ENCODE results near the gene DERL2.

The DERL2 gene

GRCh38 chr17:5530265-5531084, 44.5 kb upstream of the DERL2 start:
- TF ChIP-seq TEAD4 (IDR thresholded peaks at IDR 0.05), result no peak
- TF ChIP-seq TCF12 (IDR thresholded peaks at IDR 0.05; ENCODE audit: low read depth), result no peak
- TF ChIP-seq YY1 (IDR thresholded peaks at IDR 0.05; ENCODE audit: low read depth), result no peak
- TF ChIP-seq ZBTB7A (IDR thresholded peaks at IDR 0.05; ENCODE audit: low read depth), result no peak
- no peak for TF ChIP-seq NFIC (IDR thresholded peaks at IDR 0.05)
- TF ChIP-seq CREB1 (IDR thresholded peaks at IDR 0.05; ENCODE audit: low read depth), result no peak
- TF ChIP-seq CEBPB (IDR thresholded peaks at IDR 0.05), result no peak
- TF ChIP-seq TAF1 (IDR thresholded peaks at IDR 0.05; ENCODE audit: low read depth), result no peak
- TF ChIP-seq REST (IDR thresholded peaks at IDR 0.05; ENCODE audit: low read depth), result no peak
- no peak for TF ChIP-seq RAD21 (IDR thresholded peaks at IDR 0.05; ENCODE audit: low read depth)
- no peak for TF ChIP-seq MAX (IDR thresholded peaks at IDR 0.05)
- TF ChIP-seq EP300 (IDR thresholded peaks at IDR 0.05; ENCODE audit: borderline replicate concordance), result no peak
- no peak for TF ChIP-seq EGR1 (IDR thresholded peaks at IDR 0.05)
- TF ChIP-seq USF1 (IDR thresholded peaks at IDR 0.05), result no peak
- TF ChIP-seq FOXM1 (IDR thresholded peaks at IDR 0.05; ENCODE audit: borderline replicate concordance, low read depth), result no peak

- TF ChIP-seq TAF1 (IDR thresholded peaks at IDR 0.05; ENCODE audit: low read depth) (no peak), REST (IDR thresholded peaks at IDR 0.05; ENCODE audit: low read depth) (no peak), TEAD4 (IDR thresholded peaks at IDR 0.05) (no peak), USF1 (IDR thresholded peaks at IDR 0.05) (no peak)
These were observed 41.7 kb upstream of the DERL2 start for GRCh38 chr17:5527601-5528250.

GRCh38 chr17:5526821-5527598, 41.0 kb upstream of the DERL2 start:
- no peak for TF ChIP-seq ZBTB7A (IDR thresholded peaks at IDR 0.05; ENCODE audit: low read depth)
- TF ChIP-seq NFIC (IDR thresholded peaks at IDR 0.05), result no peak
- TF ChIP-seq MAX (IDR thresholded peaks at IDR 0.05), result no peak
- TF ChIP-seq TCF12 (IDR thresholded peaks at IDR 0.05; ENCODE audit: low read depth), result no peak
- no peak for TF ChIP-seq RAD21 (IDR thresholded peaks at IDR 0.05; ENCODE audit: low read depth)
- no peak for TF ChIP-seq EP300 (IDR thresholded peaks at IDR 0.05; ENCODE audit: borderline replicate concordance)
- no peak for TF ChIP-seq CREB1 (IDR thresholded peaks at IDR 0.05; ENCODE audit: low read depth)
- TF ChIP-seq YY1 (IDR thresholded peaks at IDR 0.05; ENCODE audit: low read depth), result no peak
- TF ChIP-seq TEAD4 (IDR thresholded peaks at IDR 0.05), result no peak
- TF ChIP-seq EGR1 (IDR thresholded peaks at IDR 0.05), result no peak
- TF ChIP-seq USF1 (IDR thresholded peaks at IDR 0.05), result no peak
- no peak for TF ChIP-seq TAF1 (IDR thresholded peaks at IDR 0.05; ENCODE audit: low read depth)
- TF ChIP-seq CEBPB (IDR thresholded peaks at IDR 0.05), result no peak
- TF ChIP-seq REST (IDR thresholded peaks at IDR 0.05; ENCODE audit: low read depth), result no peak
- TF ChIP-seq FOXM1 (IDR thresholded peaks at IDR 0.05; ENCODE audit: borderline replicate concordance, low read depth), result no peak

All from Ishikawa (cell line).